Activated CD4-positive, alpha-beta T cell treated with anti-CD3 and anti-CD28 coated beads, Interleukin-2, amount 50 U/mL, for 24 hours (primary cell): ENCODE measurements around the gene RAB3B.
"Not testable (repeated sequence)": the region's sequence is repeated elsewhere in the genome, so short reads cannot be mapped to it uniquely, and the experiment has no call there.

ENCODE experiments used
- DNase-seq, 2 donors: peaks; one replicate each; pipeline ENCODE4 v3.0.0-alpha.2; 2020; ENCODE audit warnings: low read depth in 1 of 2, low spot score in 1 of 2

The RAB3B gene

DNA sequence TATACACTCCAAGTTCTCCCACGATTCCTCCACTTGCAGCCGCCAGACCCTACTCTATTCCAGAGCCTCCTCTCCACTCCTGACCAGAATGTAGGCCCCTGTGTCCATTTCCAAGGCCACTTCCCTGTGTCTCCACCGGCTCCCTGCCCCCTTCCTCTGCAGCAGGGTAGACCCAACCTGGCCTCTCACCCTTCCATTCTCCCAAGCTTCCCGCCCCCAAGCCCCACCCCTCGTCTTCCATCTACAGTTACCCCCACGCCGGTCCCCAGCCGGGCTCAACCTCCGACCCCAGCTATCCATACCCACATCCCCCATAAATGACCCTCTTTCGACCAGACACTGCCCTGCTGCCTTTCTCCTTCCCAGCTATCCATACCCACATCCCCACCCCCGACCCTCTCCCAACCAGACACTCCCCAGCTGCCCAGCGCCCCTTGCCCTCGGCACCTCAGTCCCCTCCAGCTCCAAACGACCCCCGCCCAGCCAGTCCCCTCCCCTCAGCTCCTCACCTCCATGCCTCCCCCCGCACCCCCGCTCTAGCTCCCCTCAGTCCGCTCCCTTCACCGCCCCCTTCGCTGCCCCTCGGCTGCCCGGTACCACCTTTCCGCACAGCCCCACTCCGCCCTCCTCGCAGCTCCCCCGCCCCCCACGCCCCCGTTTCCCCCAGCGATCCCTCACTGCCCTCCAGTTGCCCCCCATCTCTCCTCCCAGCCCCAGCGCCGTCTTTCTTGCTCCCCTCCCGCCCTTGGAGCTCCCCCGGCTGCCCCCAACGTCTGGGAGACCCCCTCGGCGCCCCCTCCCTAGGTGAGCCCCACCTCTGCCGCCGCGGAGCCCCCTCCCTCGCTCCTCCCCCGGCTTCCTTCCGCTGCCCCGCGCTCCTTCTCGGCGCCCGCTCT lies 670 bp downstream of the RAB3B start:
- no peak for DNase-seq

DNA sequence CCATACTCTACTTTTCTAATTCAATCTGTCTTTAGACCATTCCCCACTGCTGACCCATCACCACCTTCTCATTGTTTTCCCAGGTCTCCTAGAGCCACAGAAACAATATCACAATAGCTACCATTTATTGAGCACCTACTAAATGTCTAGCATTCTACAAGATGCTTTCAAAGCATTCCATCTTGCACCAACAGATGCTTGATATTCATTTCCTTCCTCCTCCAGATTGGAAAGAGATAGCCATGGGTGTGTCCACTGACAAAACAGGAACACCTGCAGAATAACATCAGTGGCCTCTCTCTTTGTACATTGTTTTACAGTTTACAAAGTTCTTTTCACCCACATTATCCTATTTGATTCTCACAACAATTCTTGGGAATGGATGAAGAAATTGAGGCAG lies 2.2 kb downstream of the RAB3B start:
- no peak for DNase-seq

DNA sequence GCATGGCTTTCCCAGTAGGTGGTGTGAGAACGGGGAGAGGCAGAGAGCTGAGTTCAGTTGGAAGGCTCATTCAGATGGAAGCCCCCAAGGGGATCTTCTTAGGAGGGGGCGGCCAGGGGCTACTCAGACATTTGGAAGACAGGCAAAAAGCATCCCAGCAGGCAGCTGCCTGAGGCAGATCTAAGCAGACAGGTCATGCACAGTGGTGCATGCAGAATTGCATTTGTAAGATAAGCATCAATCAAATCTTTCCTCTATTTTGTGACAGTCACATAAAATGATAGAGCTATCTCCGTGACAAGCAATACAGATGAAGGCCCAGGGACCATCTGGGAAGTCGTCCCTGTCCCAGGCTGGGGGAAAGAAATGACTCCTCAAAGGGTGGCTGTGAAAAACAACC lies 3.8 kb downstream of the RAB3B start:
- no peak for DNase-seq

DNA sequence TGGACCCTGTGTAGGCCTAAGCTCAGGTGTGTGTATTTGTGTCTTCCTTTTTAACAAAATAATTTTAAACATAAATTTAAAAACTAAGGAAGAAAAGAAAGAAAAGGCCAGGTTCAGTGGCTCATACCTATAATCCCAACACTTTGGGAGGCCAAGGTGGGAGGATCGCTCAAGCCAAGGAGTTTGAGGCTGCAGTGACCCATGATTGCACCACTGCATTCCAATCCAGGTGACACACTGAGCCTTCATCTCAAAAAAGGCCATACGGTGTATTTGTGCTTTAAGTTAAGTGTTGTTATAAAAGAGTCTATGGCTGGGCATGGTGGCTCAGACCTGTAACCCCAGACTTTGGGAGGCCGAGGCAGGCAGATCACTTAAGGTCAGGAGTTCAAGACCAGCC lies 8.3 kb downstream of the RAB3B start:
- no peak for DNase-seq

DNA sequence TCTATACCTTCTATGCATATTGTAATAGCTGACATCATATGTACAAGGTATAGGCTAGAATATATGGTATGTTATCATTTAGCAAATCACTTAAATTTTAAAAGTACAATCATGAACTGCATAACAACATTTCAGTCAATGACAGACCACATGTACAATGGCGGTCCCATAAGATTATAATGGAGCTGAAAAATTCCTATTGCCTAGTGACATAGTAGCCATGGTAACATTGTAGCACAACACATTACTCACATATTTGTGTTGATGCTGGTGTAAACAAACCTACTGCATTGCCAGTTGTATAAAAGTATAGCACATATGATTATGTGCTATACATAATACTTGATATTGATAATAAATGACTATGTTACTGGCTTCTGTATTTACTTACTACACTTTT lies 8.9 kb downstream of the RAB3B start:
- DNase-seq, result no peak

DNA sequence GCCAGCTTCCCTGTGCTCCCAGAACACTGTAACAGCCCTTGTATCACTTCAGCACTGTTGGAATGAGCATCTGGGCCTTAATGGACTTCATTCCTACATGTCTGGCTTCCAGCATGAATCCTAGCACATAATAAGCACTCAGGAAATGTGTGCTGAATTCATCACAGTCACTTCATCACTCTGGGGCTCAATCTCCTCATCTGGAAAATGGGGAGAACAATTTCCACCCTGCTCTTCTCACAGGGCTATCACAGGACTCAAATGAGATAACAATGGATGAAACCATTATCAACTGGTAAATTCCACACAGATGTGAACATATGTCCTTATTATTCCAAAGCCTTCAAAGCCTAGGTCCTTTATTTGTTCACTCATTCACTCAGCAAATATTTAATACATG lies 12.4 kb downstream of the RAB3B start:
- DNase-seq, result no peak

DNA sequence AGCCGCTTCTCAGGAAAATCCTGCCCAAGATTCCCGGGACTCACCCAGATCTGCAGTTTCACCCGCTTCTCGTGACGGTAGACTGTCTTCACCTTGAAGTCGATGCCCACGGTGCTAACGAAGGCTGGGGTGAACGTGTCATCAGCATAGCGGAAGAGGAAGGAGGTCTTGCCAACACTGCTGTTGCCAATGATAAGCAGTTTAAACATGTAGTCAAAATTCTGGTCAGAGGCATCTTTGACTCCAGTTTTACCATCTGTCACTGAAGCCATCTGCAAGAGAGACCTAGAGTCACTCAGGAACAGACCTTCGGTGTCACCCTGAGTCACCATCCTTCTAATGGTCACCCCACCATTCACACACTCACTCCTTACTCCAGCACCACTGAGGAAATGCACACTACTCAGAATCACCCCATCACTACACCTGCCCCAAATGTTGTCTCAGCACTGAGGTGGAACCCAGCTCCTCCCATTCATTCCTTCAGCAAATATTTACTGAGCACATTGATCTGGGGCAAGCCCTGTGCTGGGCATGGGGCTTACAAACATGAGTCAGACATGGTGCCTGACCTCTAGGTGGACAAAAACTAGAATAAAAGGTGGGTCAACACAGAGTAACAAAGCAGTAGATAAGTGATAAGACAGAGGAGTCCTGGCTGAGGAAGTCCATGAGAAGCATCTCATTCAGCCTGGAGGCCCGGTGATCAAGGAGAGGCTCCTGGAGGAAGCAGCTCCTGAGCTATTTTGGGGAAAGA lies 13.5 kb downstream of the RAB3B start:
- no peak for DNase-seq

DNA sequence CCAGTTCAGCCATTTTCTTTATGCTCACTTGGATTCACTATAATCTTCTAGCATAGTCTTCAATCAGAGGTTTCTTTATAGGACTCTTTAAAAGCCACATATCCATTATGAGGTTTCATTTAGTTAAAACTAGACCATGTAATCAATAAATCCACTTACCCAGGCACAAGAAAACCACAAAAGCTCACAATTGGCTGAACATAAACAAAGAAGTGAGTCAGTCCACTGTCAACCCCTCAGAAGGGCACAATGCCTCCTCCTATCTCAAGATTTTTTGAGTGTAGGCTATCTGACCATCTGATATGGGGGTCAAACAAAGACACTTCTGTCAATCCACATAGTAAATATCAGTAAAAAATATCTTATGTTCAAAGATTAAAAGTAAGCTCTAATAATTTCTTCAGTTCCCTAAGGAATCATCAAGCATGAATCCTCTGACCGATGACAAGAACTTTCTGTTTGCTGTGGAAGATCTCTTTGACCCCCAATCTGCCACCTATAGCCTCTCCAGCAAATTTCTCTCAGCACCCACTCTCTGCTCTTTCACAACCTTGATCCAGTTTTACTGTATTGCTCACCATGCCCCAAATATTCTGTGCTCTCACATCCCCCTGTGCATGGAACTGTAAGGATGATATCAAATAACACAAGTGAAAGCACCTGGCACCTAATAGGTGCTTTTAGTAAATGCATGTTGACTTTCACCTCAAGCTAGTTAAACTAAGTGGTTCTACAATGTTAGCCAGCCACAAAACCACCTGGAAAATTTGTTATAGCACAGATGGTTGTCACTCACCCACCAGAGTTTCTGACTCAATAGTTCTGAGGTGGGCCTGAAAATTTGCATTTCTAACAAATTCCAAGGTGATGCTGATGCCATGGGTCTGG lies 16.7 kb downstream of the RAB3B start:
- no peak for DNase-seq

DNA sequence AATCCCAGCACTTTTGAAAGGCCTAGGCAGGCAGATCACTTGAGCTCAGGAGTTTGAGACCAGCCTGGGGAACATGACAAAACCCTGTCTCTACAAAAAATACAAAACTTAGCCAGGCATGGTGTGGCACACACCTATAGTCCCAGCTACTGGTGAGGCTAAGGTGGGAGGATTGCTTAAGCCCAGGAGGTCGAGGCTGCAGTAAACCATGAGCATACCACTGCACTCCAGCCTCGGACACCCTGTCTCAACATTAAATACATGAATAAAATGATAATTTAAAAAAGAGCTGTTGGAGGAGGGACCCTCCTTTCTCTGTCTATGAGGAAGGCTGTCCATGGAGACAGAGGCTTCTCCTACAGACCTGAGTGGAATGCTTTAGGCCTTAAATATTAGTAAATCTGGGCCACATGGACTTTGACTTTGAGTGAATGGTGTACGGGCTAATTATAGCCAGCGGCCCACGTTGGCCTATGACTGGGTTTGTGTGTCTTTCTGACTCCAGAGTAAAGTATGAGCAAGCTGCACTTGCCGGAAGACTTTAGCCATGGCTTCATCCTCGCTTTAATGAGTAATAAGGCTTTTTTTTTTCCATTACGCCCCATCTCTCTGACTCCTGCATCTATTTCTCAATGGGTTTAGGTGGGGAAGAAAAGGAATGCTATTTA lies 21.3 kb downstream of the RAB3B start:
- DNase-seq, result no peak

DNA sequence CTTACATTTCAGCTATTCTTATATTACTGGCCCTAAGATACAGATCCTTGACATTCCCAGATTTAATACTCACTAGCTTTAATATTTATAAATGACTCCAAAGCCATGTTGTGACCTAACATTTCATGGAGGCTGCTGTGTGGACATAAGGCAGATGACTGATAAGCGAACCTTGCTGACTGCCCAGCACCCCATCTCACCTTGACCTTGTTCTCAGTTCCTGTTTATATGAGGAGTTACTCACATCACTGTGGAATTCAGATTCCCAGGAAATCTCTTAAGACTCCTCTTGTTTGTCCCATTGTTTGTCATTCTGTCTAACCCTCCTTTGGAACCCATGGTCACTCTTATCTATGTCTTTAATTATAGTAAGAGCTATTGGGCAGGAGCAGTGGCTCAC lies 21.9 kb downstream of the RAB3B start:
- DNase-seq, result no peak

DNA sequence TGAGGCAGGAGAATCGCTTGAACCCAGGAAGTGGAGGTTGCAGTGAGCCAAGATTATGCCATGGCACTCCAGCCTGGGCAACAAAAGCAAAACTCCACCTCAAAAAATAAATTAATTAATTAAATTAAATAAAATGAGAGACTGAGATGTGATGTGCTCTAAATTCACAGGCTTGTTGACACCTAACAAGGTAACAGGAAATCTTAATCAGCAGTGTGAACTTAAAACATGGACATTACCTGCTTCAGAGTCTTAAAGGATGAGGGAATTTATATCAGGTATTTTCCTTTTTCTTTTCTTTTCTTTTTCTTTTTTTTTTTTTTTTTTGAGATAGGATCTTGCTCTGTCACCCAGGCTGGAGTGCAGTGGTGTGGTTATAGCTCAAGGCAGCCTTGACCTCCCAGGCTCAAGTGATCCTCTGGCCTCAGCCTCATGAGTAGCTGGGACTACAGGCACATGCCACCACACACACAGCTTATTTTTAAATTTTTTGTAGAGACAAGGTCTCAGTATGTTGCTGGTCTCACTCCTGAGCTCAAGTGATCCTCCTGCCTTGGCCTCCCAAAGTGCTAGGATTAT lies 23.2 kb downstream of the RAB3B start:
- not testable (repeated sequence) for DNase-seq

DNA sequence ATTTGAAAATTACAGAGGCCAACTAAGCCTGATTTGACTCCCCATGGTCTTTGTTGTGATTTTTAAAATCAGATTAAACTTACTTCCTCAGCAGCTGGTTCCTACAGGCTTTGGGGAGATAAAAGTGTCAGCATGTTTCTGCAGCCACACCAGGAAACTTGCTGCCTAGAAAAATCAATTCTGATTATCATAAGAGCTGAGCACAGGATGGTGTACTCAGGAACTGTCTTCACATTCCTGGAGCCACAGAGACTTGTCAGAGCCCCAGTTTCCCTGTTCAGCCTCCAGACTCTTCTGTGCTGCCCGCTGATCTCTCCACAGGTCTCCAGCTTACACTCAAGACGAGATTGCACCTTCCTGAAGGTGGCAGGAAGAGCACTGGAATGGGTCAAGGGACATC lies 23.9 kb downstream of the RAB3B start:
- DNase-seq, result no peak

DNA sequence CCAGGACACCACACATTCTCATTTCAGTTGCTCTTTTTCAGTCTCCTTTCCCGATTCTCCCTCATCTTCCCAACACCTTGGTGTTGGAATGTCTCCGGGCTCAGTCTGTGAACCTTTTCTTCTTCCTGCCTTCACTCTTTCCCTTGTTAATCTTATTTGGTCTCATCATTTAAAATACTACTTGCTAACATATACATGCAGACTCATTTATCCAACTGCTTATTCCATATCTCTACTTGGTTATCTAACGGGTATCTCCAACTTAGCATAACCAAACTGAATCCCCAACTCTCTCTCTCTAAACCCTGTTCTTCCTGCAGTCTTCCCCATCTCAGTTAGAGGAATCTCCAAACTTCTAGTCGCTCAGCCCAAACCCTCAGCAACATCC lies 26.2 kb downstream of the RAB3B start:
- DNase-seq, result no peak

DNA sequence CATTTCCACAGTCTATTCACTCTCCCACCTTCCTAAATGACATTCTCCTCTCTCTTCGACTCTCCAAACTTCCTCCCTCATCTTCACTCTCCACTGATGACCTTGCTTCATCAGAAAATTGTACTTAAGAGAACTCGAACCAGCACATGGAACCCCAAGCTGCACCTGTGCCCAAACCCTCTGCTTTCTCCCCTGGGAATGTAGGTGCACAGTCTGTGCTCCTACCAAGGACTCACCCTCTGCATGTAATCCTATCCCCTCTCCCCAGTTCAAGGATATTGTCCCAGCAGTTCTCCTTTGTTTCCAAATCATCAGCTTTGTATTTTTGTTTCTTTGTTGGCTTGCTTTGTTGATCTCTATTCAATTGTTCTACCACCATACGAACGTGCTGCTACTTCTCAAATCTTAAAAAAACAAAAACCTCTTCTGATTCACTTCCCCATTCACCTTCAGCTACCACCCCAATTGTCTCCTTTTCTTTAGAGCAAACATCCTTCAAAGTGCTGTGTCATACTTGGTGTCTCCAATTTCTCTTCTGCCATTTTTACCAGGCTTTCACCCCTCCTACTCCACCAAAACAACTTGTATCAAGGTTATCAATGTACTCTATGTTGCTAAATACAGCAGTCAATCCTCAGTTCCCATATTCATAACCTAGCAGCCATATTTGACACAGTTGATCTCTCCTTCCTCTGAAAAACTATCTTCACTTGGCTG lies 26.8 kb downstream of the RAB3B start:
- no peak for DNase-seq

DNA sequence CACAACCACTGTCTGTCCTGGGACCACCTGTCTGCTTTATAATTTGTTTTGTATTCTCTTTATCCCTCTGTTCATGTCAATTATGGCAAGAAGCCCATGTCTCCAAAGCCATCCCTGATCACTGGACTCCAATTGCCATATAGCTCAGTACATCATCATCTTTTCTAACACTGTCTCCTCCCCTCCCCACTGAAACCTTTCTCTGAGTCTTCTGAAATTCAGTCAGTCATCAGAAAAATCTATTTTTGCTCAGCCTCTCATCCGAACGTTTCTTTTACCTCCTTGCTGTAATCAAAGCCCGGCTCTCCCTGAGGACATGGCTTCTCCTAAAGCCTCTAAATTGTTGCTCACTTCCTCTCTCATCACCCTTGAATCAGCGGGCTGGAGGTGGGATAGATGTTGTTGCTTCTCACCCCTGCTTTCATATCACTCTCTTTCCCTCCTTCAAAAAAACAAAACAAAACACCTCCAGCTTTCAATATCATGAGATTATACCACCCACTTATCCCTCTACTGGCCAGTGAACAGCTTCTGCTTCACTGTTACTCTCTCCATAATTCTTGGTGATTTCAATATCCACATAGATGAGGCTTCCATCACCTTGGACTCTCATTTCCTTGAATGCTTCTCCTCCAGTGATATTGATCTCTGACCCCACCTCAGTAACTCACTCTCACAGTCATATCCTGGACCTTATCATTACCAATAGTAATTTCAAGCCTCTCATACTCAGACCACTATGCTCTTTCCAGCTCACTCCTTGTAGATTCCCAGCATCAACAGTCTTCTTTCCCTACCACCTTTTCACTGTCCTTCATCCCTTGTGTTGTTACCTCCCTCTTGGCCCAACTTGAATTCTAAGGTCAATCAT lies 27.8 kb downstream of the RAB3B start:
- no peak for DNase-seq

DNA sequence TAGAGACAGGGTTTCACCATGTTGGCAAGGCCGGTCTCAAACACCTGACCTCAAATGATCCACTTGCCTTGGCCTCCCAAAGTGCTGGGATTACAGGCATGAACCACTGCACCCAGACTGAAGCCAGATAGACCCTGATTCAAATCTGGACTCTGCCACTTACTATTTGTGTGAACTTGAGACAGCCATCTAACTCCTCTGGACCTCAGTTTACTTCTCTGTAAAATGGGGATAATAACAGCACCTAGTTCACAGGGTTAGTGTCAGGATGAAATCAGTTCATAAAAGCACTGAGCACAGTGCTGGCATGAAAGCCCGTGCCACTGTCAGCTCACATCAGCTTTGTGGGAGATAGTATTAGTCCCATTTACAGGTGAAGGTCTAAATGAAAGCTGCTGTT lies 28.5 kb downstream of the RAB3B start:
- DNase-seq, result no peak

DNA sequence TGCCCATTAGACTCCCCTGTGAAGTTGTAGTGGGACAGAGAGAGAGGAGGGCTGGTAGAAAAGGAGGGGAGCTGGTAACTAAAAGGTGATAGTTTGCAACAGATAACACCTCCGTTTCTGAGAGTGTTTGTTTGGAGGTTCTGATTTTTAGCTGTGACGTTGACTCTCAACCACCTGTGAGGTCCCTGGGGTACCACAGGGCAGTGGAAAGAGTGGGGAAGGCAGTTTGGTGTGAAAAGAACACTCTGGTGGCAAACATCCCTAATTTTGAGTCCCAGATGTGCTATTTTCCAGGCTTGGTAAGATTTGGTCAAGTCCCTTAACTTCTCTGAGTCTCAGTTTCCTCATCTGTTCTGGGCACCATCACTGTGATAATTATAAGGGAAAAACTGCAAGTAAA lies 29.3 kb downstream of the RAB3B start:
- DNase-seq, result no peak

DNA sequence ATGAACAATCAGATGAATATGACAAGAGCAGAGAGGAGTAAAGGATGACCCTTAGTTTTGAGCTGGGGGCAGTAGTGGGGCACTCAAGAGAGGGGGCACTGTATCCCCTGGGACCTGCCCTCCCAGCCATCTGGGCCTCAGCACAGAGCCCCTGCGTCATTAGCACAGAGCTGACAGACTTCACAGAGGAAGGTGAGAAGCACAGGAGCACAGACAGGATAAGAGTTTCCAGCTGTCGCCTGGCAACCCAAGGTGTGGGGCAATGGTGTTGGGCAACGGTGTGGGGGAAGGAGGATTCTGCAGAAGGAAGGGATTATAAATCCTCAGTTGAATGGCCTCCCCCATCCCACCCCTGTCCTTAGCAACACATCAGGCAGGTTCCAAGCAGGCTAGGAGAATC lies 30.2 kb downstream of the RAB3B start:
- no peak for DNase-seq

DNA sequence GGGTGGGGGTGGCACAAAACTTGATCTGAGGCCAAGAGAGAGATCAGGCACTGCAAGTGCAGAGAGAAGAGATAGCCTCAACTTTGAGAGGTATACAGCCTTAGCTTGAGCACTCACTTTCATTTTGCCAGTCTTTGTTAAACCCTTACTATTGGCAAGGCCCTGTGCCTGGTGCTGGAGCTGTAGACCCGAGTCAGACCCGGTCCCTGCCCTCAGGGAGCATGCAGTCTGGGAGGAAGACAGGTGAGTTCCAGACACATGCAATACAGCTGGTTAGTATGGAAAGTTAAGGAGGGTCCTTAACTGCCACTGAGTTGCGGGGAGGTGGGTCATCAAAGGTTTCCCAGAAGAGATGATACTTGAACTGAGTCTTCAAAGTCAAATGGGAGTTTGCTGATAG lies 31.7 kb downstream of the RAB3B start:
- no peak for DNase-seq
